ENCODE measurements around the gene SORBS2. TPM values are rescaled to one million over a fixed set of nuclear protein-coding genes. Genes with fewer than 3 reads are reported as not detected.

SORBS2 gene
- polyA plus RNA-seq, 3 donors: 15.0 to 78.5 (median 18.7) TPM

GRCh38 chr4:185787926-185788679, 23.9 kb downstream of the SORBS2 start:
- H3K27ac ChIP-seq (ENCODE audit: low read depth, low read length): no peak overlapping the region
- WGBS, 3 donors: 92 to 95% (median 95%) methylated on average over 16 of the region's 16 CpGs

GRCh38 chr4:185786422-185786821, 25.6 kb downstream of the SORBS2 start:
- 57 to 75% (median 72%) methylated on average over 6 of the region's 6 CpGs for whole genome bisulfite sequencing, 3 donors
- H3K27ac ChIP-seq (ENCODE audit: low read depth, low read length): no peak overlapping the region

- no peak overlapping the region for H3K27ac ChIP-seq (ENCODE audit: low read depth, low read length)
- 38 to 71% (median 61%) methylated on average over 5 of the region's 5 CpGs for WGBS, 3 donors
Measured at GRCh38 chr4:185783574-185783973, 28.4 kb downstream of the SORBS2 start.

GRCh38 chr4:185782523-185782922, 29.5 kb downstream of the SORBS2 start:
- H3K27ac ChIP-seq (ENCODE audit: low read depth, low read length): no peak overlapping the region

GRCh38 chr4:185781555-185782215, 30.3 kb downstream of the SORBS2 start:
- 82 to 88% (median 83%) methylated on average over 13 to 14 of the region's 15 CpGs for WGBS, 3 donors
- H3K27ac ChIP-seq (ENCODE audit: low read depth, low read length): no peak overlapping the region

- 50 to 94% (median 88%) methylated on average over 5 of the region's 5 CpGs for WGBS, 3 donors
- H3K27ac ChIP-seq (ENCODE audit: low read depth, low read length): no peak overlapping the region
Measured at GRCh38 chr4:185780472-185780871, 31.5 kb downstream of the SORBS2 start.

GRCh38 chr4:185779517-185779916, 32.5 kb downstream of the SORBS2 start:
- WGBS, 3 donors: 83 to 91% (median 86%) methylated on average over 3 of the region's 3 CpGs
- no peak overlapping the region for H3K27ac ChIP-seq (ENCODE audit: low read depth, low read length)

GRCh38 chr4:185778307-185778706, 33.7 kb downstream of the SORBS2 start:
- H3K27ac ChIP-seq (ENCODE audit: low read depth, low read length): no peak overlapping the region
- 76 to 93% (median 85%) methylated on average over 11 of the region's 11 CpGs for WGBS, 3 donors

- WGBS, 3 donors: 35 to 78% (median 71%) methylated on average over 4 of the region's 4 CpGs
- H3K27ac ChIP-seq (ENCODE audit: low read depth, low read length): no peak overlapping the region
Measured at GRCh38 chr4:185775792-185776555, 36.0 kb downstream of the SORBS2 start.

GRCh38 chr4:185774845-185775680, 36.9 kb downstream of the SORBS2 start:
- 11 to 16% (median 14%) methylated on average over 5 of the region's 5 CpGs for WGBS, 3 donors

GRCh38 chr4:185774131-185774653, 37.8 kb downstream of the SORBS2 start:
- no peak overlapping the region for H3K27ac ChIP-seq (ENCODE audit: low read depth, low read length)
- 34 to 66% (median 54%) methylated on average over 8 of the region's 8 CpGs for WGBS, 3 donors

More at GRCh38 chr4:185774845-185775680, 36.9 kb downstream of the SORBS2 start:
- no peak overlapping the region for H3K27ac ChIP-seq (ENCODE audit: low read depth, low read length)

GRCh38 chr4:185773419-185773818, 38.6 kb downstream of the SORBS2 start:
- no peak overlapping the region for H3K27ac ChIP-seq (ENCODE audit: low read depth, low read length)
- WGBS, 3 donors: 19 to 61% (median 59%) methylated on average over 11 of the region's 11 CpGs

- H3K27ac ChIP-seq (ENCODE audit: low read depth, low read length): no peak overlapping the region
- WGBS, 3 donors: 24 to 72% (median 70%) methylated on average over 12 of the region's 12 CpGs
Measured at GRCh38 chr4:185772391-185773093, 39.5 kb downstream of the SORBS2 start.

- H3K27ac ChIP-seq (ENCODE audit: low read depth, low read length): no peak overlapping the region
- 52 to 80% (median 67%) methylated on average over 7 of the region's 7 CpGs for WGBS, 3 donors
Measured at GRCh38 chr4:185771711-185772390, 40.1 kb downstream of the SORBS2 start.

GRCh38 chr4:185767528-185767927, 44.5 kb downstream of the SORBS2 start:
- 76 to 97% (median 94%) methylated on average over 4 of the region's 4 CpGs for WGBS, 3 donors
- no peak overlapping the region for H3K27ac ChIP-seq (ENCODE audit: low read depth, low read length)

- H3K27ac ChIP-seq (ENCODE audit: low read depth, low read length): no peak overlapping the region
Measured at GRCh38 chr4:185764876-185765275, 47.1 kb downstream of the SORBS2 start.
